SK-N-SH (cell line): ENCODE results near the gene PARD3B.

Experiments
- IRF3 ChIP-seq: fragments of 150-350 bp; IDR thresholded peaks from 2 replicates; pipeline ENCODE4 v1.6.1; 2016; ENCODE audit warnings: mild to moderate bottlenecking, low read depth, low read length
- REST ChIP-seq: IDR thresholded peaks from 2 replicates; pipeline ENCODE4 v1.6.1; 2012; ENCODE audit warnings: mild to moderate bottlenecking, low read depth, low read length, moderate library complexity
- RFX5 ChIP-seq: IDR thresholded peaks from 2 replicates; pipeline ENCODE4 v1.6.1; 2012; ENCODE audit warnings: mild to moderate bottlenecking, improper control_type of control experiment, low read length
- SIN3A ChIP-seq: IDR thresholded peaks from 2 replicates; pipeline ENCODE4 v1.6.1; 2012; ENCODE audit warnings: low read depth, mild to moderate bottlenecking, low read length, moderate library complexity, borderline replicate concordance
- TAF1 ChIP-seq: IDR thresholded peaks from 2 replicates; pipeline ENCODE4 v1.6.1; 2012; ENCODE audit warnings: low read depth, mild to moderate bottlenecking, low read length, moderate library complexity, borderline replicate concordance
- YY1 ChIP-seq: IDR thresholded peaks from 2 replicates; pipeline ENCODE4 v1.4.0; 2012; ENCODE audit warnings: low read depth, mild to moderate bottlenecking
- TF ChIP-seq, protein P1 (sequence below): fragments of 200-600 bp; sonication (generic); IDR thresholded peaks from 2 replicates; pipeline ENCODE4 v1.6.1; 2017; ENCODE audit warnings: antibody characterized with exemption, mild to moderate bottlenecking, moderate library complexity
- TF ChIP-seq, protein P2 (sequence below): fragments of 150-350 bp; IDR thresholded peaks from 2 replicates; pipeline ENCODE4 v1.6.1; 2017; ENCODE audit warnings: antibody characterized with exemption, low read length, low read depth, borderline replicate concordance

GRCh38 chr2:204692790-204693189 is 147.5 kb downstream of the PARD3B start:
- TF ChIP-seq, protein P1, sequence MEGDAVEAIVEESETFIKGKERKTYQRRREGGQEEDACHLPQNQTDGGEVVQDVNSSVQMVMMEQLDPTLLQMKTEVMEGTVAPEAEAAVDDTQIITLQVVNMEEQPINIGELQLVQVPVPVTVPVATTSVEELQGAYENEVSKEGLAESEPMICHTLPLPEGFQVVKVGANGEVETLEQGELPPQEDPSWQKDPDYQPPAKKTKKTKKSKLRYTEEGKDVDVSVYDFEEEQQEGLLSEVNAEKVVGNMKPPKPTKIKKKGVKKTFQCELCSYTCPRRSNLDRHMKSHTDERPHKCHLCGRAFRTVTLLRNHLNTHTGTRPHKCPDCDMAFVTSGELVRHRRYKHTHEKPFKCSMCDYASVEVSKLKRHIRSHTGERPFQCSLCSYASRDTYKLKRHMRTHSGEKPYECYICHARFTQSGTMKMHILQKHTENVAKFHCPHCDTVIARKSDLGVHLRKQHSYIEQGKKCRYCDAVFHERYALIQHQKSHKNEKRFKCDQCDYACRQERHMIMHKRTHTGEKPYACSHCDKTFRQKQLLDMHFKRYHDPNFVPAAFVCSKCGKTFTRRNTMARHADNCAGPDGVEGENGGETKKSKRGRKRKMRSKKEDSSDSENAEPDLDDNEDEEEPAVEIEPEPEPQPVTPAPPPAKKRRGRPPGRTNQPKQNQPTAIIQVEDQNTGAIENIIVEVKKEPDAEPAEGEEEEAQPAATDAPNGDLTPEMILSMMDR: no peak
- no peak for TF ChIP-seq REST
- TF ChIP-seq YY1: no peak
- TF ChIP-seq IRF3: no peak
- TF ChIP-seq TAF1: no peak
- TF ChIP-seq RFX5: no peak
- TF ChIP-seq, protein P2, sequence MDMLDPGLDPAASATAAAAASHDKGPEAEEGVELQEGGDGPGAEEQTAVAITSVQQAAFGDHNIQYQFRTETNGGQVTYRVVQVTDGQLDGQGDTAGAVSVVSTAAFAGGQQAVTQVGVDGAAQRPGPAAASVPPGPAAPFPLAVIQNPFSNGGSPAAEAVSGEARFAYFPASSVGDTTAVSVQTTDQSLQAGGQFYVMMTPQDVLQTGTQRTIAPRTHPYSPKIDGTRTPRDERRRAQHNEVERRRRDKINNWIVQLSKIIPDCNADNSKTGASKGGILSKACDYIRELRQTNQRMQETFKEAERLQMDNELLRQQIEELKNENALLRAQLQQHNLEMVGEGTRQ: no peak
- no peak for TF ChIP-seq SIN3A
